Activated CD8-positive, alpha-beta memory T cell treated with anti-CD3 and anti-CD28 coated beads for 24 hours (primary cell): ENCODE measurements around the gene ARMC9.
"Not testable (repeated sequence)": the region's sequence is repeated elsewhere in the genome, so short reads cannot be mapped to it uniquely, and the experiment has no call there.

ENCODE experiments used
- DNase-seq: peaks from one replicate; pipeline ENCODE4 v3.0.0-alpha.2; 2020

The ARMC9 gene

DNA sequence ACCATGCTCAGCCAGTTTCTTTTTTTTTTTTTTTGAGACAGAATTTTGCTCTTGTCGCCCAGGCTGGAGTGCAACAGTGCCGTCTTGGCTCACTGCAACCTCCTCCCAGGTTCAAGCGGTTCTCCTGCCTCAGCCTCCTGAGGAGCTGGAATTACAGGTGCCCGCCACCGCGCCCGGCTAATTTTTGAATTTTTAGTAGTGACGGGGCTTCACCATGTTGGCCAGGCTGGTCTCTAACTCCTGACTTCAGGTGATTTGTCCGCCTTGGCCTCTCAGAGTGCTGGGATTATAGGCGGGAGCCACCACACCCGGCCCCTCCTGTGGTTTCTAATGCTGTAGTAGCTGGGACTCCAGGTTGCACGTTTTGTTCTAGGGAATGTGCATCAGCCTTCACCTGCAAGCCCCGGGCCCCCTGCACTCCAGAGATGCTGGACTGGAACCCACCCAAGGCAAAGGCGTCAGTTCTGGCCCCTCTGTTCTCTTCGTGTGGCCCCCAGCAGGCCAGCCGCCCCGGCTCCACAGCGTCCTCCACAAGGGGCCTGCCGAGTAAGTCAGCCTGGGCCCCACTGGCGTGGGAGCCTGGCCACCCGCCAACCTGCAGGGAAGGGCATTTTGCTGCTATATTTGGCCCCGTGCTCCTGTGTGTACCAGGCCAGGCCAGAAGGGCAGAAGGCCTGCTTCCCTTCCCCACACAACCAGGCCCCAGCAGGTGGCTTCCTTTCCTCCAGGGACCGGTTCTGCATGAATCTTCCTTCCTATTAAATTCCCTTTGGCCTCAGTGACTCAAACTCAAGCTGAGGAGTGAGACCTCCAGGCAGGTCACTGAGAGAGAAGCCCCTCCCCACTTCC is 171.4 kb downstream of the ARMC9 start:
- DNase-seq: no peak

DNA sequence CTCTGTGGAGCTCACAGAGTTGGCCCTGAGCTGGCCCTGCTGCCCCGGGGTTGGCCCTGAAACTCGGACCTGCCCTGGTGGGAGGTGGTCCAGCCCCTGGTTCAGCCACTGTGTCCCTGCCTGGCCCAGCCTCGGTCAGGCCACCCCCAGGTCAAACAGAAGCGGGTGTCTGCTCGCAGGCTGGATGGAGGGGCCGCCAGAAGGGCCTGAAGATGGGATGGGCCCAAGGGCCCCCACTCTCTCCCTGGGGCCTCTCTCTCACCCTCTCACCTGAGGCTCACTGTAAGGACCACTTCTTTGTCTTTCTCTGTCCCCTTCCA is 172.0 kb downstream of the ARMC9 start:
- no peak for DNase-seq

DNA sequence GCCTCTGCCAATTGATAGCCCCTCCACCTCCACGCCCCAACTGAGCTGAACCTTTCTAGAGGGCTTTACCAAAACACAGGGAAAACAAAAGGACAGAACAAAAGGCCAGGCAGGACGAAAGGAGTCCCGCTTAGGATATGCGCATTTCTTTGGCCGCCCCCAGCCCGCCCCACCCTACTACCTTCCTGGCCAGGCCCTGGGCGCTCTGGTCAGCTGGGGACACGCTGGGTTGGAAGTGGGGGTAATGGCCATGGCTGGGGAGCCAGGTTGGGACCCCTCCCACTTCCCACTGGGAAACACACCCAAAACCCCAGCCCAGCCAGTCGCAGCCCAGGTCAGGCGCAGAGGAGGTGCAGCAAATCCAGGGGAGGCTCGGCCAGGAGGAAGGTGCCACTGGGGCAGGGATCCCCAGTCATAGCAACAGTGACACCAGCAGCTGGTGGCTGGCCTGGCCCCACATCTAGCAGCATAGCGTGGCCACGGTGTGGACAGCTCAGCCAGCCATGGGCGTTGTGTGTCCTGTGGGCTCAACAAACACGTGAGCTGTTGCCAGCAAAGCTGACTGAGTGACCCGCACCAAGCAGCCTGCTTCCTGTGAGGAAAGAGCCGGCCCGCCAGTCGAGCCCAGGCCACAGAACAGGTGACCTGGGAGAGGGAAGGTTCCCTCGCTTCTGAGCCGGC is 172.5 kb downstream of the ARMC9 start:
- DNase-seq: no peak

DNA sequence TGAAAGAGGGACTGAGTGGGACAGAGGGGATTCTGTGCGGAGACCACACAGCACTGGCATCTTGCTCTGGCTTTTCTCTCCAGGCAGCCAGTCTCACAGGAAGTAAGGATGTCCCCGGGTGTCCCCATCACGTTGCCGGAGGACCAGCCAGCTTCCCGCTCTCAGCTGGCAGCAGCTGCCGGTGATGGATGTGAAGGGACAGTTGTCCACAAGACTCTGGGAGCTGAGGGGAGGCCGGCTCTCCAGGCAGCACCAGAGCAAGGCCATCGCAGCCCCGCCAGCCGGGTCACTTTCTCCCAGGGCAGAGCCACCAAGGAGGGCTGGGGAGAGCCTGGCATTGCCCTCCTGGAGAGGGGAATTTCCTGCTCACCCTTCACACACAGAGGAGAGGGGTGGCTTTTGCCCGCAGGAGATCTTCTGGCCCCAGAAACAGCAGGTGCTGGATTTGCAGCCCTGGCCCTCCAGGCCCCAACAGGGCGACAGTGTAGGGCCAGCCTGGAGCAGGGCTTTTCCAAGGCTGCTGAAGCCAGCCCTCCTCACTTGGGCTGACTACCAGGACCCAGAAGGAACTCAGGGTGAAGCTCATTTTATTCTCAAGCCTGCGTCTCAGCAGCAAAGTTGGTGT is 173.1 kb downstream of the ARMC9 start:
- no peak for DNase-seq

DNA sequence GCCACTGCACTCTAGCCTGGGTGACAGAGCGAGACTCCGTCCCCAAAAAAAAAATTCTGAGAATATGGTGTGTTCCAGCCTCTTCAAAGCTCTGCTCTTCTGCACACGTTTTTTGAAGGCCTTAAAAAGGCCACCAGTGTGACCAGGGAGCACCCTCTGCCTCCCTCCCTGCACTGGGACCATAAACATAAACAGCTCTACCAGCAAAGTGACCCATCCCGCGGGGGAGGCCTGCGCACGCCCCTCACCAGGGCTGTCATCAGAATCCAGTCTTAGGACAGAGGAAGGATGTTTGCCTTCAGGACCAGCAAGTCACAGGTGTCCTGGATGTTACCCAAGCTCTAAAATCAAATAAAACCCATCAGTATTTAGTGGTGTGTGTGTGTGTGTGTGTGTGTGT is 173.9 kb downstream of the ARMC9 start:
- DNase-seq: no peak

DNA sequence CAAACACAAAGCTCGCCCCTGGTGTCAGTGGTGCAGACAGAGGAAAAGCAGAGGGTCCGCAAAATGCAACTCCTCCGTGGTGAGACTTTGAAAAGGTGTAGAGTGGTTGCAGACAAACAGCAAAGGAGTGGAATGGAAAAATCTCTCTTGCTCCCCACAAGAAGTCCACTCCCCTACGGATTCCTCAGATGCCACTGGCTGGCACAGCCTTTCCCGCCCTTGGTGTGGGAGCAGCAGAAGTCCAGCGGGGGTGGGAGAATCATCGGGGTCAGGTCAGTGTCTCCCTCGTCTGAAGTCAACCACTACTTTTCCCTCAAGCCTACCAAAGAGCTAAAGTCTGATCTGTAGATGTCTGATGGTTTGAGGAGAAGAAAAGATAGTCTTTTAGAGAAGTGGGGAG is 174.8 kb downstream of the ARMC9 start:
- no peak for DNase-seq

DNA sequence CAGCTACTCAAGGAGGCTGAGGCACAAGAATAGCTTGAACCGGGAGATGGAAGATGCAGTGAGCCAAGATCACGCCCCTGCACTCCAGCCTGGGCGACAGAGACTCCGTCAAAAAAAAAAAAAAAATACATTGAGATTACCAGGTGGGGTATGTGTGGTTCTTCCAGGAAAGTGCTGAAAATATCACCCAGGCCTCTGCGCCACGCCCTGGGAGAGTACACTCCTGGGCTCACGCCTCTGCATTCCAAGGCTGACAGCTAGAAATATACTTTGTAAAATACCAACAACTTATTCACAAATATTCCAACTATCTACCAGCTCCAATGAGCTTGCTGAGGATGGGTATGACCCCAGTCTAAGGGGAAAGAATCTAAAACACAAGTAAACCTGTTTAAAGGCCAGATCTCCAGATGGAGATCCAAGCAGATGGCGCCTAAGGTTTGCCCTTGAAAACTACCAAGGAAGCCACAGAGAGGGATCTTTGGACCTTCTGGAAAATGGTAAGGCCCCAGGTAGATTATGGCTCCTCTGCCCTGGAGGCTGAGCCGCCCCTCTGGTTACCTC is 175.4 kb downstream of the ARMC9 start:
- no peak for DNase-seq

DNA sequence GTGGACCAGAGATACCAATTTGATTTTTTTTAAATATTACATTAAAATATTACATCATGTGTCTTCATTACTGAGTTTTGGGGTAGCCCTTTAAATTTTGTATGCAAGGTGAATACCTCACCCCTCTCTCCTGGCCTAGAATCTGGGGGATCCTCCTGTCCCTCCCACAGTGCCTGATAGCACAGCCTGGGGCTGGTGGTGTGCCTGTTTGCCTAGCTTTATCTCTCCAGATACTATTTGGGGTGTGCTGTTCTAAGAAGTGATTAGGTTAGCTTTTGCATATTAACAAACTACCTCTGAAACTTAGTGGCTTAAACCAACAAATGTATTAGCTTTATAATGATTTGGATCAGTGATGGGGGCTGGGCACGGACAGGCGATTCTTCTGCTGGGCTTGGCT is 176.3 kb downstream of the ARMC9 start:
- DNase-seq: no peak

DNA sequence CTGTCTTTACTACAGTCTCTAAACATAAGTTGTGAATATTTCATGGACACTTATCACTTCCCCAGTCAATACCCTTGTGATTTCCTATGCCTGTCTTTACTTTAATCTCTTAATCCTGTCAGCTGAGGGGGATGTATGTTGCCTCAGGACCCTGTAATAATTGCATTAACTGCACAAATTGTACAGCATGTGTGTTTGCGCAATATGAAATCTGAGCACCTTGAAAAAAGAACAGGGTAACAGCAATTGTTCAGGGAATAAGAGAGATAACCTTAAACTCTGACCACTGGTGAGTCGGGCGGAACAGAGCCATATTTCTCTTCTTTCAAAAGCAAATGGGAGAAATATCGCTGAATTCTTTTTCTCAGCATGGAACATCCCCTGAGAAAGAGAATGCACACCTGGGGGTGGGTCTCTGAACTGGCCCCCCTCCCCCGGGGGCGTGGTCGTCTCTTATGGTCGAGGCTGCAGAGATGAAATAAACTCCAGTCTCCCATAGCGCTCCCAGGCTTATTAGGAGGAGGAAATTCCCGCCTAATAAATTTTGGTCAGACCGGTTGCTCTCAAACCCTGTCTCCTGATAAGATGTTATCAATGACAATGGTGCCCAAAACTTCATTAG is 177.7 kb downstream of the ARMC9 start:
- DNase-seq: not testable (repeated sequence)

DNA sequence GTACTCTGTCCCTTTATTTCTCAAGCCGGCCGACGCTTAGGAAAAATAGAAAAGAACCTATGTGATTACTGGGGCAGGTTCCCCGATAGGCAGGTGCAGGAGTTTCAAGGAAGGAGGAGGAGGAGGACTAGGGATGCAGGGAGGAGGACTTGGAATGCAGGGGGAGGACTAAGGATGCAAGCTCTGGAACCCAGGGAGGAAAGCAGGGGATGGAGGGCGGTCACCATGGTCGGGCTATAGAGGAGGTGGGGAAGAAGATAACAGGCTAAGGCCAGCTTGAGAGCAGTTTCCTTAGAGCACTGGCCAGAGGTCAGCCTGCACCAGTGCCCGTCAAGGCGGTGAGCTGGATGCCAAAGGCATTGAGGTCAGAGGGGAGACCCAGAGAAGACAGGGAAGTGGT is 178.4 kb downstream of the ARMC9 start:
- no peak for DNase-seq

DNA sequence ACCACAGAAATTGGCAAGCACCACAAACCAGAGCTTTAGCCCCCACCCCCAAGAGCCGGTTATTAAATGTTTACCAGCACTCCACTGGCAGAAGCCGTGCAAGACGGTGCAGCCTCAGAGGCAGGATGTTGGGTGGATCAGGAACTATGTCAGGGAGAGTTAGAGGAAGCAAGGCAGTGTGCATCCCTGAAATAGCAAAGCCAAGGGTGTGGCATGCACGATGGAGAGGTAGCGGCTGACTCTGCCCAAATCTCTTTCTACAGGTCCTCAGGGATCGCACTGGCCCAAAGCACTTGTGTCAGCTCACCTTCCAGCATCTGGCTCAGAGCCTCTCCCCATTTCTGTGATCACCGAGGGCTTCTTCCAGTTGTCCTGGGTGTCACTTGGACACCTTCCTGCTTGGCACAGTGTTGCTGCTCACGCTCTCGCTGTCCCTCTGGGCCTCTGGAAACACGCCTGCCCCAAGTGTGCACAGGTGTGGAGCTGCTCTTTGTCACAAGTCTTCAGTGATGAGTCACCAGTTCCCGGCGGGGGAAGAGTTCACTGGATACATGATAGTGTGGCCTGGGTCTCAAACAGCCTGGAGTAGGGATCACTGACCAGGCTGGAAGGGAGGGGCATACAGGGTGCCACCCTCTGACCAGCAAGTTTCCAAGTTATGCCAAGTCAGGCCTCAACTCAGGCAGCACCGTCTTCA is 179.7 kb downstream of the ARMC9 start:
- DNase-seq: no peak

DNA sequence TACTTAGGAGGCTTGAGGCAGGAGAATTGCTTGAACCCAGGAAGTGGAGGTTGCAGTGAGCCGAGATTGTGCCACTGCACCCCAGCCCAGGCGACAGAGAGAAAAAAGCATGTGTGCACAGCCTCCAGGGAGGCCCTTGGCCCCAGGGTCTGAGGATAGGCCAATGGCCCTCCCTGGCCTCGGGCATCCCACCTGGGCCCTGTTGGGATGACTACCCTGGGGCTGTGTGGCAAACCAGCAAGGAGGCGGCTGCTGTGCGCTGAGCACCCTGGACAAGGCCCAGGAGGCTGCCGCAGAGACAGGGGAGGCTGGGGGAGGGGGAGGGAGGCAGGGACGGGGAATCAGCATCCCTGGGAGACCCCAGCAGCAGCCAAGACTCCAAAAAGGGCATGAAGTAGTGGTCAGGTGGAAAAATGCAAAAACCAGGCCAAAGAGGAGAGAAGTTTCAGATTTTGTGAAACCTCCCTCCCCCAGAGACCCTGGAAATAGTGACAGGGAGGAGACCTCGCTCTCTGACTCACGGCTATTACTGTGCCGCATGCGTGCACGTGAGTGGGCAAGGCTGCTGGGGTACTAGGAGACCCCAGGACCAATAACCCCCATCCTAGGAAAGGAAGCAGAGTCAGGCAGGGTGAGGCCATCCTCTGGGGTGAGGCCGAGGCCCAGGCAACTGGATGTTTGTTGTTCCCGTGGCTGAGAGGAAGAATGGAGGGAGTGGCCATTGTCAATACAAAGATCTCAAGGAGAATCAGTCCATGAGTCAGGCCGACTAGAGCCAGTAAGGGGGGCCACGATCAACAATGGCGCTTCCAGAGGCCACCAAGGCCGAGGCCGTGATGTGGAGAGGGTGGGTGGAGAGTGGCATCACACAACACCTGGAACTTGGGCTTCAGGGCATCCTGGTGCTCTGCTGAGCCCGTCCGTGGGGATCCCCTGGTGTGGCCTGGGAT is 181.1 kb downstream of the ARMC9 start:
- DNase-seq: no peak

DNA sequence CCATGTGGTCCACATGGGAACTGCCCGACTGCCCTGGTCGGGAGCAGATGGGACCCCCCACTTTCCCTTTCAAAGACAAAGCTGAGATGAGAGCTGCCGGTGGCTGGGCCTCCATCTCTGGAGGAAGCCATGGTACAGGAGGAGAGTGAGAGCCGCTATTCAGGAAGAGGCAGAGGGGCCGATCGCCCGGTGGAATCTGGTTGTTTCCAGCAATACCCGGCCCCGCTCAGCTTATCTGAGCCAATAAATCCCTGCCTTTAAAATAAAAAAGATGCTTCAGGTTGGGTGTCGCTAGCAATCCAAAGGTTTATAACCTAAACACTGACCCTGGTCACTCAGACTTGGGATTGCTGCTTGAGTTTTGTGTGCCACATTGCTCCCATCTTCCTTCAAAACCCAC is 181.9 kb downstream of the ARMC9 start:
- DNase-seq: no peak

DNA sequence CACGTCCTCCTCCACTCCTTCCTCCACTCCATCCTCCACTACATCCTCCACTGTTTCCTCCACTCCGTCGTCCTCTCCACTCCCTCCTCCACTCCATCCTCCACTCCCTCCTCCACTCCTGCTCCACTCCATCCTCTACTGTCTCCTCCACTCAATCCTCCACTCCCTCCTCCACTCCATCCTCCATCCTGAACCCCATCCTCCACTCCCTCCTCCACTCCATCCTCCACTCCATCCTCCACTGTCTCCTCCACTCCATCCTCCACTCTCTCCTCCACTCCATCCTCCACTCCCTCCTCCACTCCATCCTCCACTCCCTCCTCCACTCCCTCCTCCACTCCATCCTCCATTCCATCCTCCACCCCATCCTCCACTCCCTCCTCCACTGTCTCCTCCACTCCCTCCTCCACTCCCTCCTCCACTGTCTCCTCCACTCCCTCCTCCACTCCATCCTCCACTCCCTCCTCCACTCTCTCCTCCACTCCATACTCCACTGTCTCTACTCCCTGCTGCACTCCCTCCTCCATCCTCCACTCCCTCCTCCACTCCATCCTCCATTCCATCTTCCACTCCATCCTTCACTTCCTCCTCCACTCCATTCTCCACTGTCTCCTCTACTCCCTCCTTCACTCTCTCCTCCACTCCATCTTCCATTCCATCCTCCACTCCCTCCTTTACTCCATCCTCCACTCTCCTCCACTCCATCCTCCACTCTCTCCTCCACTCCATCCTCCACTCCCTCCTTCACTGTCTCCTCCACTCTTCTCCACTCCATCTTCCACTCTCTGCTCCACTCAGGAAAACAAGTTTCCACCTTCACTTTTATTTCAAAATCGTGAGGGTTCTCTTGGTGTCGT is 182.8 kb downstream of the ARMC9 start:
- DNase-seq: no peak

DNA sequence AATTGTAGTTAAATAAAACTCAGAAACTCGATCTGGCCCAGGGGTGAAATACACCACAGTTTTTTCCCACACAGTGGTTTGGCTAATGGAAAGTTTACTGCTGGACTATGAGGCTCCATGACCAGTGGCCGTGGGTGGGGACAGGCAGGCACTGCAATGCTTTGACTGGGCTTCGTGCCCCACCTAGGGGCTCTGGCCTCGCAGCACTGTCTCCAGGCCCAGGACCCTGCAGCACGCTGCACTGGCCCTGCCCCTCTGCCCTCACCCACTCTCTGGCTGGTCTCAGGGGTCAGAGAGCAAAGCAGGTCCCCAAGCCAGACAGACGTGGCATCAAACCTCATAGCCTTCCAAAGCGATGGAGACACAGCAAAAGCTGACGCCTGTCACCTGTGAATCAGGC is 183.7 kb downstream of the ARMC9 start:
- DNase-seq: no peak

DNA sequence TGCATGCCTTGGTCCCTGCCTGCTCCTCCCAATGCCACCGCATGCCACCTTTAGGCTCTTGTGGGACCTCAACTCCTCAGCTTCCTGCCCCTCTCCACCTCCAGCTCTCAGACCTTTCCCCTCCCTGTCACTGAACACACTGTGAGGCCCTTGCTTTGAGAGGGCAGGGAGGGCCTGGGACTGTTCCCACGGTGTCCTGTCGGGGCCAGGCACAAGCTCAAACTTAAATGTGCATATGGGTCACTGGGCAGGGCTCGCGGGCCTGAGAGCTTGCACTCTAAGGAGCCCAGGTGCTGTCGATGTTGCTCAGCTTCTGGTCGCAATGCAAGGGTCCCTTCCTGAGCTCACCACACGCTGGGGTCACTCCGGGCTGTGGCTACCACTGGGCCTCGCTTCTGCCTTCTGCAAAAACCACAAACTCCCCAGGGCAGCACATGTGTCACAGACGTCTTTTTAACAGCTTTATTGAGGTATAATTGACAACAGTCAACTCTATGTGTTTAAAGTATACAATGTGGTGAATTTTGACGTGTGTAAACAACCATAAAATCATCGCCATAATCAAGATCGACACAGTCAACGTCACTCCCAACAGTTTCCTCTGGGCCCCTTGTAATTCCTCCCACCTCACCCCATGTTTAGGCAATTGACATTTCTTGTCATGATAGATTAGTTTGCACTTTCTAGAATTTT is 185.1 kb downstream of the ARMC9 start:
- no peak for DNase-seq

DNA sequence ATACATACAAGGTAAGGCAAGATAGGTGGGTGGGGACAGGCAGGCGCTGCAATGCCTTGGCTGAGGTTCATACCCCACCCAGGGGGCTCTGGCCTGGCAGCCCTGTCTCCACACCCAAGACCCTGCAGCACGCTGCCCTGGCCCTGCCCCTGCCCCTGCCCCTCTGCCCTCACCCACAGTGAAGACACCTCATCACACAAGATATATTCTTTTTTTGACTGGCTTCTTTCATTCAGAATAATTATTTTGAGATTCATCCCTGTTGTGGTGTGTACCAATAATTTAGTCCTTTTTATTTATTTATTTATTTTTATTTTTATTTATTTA is 185.6 kb downstream of the ARMC9 start:
- no peak for DNase-seq

DNA sequence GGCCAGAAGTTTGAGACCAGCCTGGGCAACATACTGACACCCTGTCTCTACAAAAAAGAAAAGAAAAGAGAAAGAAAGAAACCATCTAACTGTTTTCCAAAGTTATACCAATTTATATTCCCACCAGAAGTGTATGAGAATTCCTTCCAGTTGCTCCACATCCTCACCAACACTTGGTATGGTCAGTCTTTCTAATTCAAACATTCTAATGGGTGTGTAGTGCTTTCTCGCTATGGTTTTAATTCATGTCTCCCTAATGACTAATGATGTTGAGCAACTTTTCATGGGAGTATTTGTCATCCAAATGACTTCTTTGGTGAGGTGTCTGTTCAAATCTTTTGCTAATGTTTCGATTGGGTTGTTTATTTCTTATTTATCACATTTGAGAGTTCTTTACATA is 186.5 kb downstream of the ARMC9 start:
- DNase-seq: no peak

DNA sequence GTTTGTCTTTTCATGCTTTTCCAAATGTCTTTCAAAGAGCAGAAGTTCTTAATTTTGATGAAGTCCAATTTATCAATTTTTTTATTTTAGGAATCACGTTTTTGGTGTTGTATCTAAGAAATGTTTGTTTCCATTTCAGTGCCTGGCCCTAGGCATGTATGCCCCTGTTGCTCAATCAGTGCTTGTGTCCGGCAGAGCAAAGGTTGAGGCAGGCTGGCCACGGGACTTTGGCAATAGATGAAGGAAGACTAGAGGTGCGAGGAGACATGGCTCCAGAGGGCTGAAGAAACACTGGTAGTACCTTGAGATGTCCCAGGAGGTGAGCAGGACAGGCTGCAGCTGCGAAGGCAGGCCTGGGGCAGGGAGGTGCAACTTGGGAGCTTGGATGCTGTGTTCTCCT is 187.0 kb downstream of the ARMC9 start:
- DNase-seq: no peak

DNA sequence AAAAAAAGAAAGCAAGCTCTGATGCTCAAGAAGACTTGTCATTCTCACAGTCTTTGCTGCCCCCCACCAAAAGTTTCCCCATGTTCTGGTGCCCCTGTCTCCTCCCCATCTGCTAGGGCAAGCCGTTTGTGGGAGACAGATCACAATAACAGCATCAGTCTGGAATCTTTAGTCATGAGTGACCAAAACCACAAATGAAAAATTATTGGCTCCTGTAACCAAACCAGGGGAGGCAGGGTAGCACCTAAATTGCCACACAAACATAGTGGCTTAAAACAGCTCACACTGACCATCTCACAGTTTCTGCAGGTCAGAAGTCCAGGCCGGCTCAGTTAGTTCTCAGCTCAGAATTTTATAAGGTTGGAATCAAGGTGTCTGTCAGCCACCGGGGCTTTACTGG is 188.0 kb downstream of the ARMC9 start:
- no peak for DNase-seq
